Activated T-cell treated with anti-CD3 and anti-CD28 coated beads for 48 hours (primary cell): ENCODE data around the gene ADGRB2.
A peak's percentile ranks its signal among the peaks of the same experiment; 100 is the strongest.

Source experiments
- DNase-seq: peaks from one replicate; pipeline ENCODE4 v3.0.0-alpha.2; 2020; ENCODE audit warnings: low read depth

ADGRB2 gene

DNA sequence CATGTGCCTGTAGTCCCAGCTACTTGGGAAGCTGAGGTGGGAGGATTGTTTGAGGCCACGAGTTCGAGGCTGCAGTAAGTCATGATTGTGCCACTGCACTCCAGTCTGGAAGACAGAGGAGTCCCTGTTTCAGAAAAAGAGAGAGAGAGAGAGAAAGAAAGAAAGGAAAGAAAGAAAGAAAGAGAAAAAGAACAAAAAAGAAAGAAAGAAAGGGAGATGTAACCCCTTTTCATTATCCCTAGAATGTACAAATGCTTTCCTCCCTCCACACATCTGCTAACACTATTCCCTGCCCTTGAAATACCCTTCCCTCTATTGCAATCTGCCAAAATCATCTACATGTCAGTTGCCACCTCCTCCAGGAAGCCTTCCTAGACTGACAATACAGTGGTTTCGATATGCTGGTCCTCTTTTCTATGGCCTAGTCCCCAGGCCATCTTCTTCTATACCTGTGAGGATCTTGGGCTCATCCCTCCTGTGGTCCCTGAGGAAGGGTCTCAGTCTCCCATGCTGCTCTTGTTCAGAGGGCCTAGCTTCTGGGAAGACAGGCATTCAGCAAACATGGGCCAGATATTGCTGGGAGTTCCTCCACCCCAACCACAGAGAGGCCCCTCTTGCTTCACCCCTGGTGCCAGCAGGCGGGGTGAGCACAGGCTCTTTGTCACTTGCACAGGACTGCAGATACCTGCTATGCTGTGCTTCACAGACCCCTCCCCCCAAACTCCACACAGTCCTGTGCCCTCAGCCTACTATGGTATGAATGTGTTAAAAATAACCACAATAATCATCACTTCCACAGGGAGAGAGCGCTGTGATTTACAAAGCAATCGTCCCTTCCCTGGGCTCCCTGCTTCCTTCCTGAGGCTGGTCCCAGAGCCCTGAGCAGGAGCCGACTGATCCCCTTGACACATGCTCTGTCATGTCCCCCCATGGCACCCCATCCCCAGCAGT is 14.1 kb downstream of the ADGRB2 start:
- no peak for DNase-seq

DNA sequence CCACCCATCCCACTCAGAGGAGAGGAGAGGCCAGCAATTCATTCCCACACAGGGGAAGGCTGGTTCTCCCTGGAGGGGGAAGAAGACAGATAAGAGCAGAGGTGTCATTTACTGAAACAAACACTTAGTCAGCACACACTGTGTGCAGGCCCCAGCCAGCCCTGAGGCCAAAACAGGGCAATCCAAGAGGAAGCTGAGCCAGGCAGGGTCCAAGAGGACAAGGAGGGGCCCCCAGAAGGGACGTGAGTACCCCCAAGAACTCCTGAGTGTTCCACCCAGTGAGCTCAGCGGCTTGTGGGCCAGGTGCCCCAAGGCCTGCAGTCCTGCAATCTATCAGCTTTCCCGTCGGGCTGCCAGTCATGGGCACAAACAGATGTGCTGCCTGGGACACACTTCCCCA is 15.8 kb downstream of the ADGRB2 start:
- DNase-seq: no peak

- DNase-seq: no peak
Measured at GRCh38 chr1:31747304-31747703, 16.8 kb downstream of the ADGRB2 start.

DNA sequence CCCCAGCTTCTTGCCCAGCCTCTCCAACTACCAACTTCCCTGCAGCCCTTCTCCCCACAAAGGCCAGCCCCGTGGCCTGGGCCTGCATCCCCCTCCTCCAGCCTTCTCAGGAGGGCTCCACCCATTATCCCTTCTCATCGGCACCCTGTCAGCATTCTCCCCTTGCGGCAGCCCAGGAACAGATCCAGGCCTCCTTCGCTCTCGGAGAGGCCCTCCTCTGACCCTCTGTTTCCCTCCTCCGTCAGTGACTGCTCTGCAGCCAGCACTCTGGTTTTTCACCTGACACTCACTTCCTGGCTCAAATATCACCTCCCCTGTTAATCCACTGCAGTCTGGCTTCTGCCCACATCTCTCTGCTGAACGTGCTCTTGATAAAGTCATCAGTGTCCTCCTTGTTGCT is 17.5 kb downstream of the ADGRB2 start:
- DNase-seq: no peak

DNA sequence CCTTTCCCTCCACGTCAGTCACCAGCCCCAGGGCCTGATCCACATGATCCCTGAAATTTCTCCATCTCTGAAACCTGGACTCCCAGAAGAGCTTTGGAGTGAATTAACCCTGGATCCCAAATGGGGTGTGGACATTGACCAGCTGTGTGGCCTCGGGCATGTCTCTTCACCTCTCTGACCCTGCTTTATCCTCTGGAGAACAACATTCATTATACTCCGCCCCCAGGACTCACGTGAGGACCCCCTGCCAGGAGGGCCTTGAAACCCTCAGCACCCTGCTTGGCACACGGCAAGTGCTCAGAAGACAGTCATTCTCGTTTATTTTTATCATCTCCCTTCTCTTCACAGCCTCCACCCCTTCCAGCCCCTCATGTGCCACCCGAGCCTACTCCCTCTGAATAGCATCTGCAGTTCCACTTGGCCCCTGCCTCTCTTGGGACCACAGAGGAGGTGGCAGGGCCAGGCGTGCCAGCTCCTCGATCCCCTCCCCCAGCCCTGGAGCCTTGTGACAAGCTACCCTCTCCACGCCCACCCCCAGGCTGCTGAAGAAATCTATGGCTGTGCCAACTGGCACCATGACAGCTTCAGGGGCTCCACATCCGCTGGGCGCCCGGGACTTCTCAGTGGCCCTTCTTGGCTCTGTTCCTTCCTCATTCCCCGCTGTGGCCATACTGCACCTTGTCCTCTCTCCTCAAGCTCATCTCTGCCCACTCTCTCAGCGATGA is 18.0 kb downstream of the ADGRB2 start:
- no peak for DNase-seq

DNA sequence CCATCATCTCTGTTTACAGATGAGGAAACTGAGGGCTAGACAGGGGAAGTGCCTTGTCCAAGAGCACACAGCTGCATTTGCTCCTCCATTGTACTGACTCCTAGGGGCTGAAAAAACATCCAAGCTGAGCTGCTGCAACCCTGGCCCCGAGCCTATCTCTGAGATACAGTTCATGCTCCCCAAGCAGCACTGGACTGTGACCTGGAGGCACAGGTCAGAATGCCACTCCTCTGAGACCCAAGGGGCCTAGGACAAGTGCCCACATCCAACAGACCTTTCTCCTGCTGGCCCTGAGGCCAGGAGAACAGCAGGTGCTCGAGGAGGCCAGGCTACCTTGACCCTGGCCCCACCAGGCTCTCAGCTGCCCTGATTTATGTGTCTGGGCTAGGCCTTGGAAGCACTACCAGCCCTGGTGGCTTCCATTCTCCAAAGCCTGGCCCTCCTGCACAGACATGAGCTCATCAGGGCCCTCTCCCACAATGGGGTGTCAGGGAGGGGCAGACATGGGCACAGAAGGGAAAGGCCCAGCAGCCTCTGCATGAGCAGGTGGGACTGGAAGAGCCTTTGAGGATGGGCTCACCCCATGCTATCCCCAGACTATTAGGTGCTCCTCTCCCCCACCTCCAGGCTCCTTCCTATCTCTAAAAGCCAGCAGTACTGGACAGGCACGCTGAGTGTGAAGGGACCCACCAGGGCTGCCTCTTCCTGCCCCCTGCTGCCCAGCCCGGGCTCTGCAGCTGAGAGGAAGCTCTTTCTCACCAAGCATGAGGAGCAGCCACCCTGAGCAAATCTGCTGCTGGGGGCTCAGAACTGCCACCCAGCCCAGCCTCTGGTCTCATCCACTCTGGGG is 18.8 kb downstream of the ADGRB2 start:
- DNase-seq: peak; percentile 58

DNA sequence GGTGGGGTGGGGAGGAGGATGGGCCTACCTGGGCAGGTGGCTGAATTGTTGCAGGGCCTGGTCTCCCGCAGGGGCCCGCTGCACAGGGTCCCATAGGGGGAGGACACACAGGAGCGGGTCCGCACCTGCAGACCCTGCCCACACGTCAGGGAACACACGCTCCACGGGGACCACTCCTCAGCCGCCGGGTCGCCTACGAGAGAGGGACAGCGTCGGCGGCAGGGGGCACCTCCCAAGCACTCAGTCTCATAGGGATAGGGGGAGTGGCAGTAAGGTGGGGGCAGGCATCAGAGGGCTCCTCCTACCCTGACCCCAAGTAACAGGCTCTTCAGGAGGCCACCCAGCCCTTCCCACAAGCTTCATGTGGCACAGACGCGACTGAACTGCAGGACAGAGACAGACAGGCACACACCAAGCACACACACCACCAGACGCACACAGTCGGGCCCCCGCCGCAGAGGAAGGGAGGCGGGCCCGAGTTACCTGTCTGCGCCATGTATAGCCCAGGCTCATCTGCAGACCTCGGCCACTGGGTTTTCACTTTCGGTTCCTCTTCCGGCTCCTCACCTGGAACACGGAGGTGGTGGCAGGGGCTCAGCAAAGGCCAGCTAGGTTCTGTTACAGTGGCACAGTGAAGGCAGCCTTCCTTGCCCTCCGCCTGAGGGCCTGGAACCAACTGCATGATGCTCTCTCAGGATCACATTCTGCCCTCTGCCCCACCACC is 19.8 kb downstream of the ADGRB2 start:
- DNase-seq: no peak

- no peak for DNase-seq
Measured at GRCh38 chr1:31742462-31743212, 21.5 kb downstream of the ADGRB2 start.

DNA sequence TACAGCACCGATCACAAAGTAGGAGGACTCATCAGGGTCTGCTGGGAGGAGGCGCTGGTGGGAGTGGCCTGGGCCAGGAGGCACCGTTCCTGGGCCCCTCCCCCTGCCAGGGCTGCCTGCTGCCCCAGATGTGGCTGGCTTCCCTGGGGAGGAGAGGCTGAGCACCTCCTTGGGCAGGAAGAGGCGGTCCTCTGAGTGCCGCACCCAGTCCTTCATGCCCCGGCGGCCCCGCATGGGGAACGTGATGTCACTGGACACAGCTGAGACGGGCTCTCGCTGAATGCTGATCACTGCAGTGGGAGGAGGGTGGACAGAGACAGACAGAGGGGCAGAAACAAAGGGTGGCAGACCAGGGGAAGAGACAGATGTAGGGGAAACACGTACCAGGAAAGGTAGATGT is 24.8 kb downstream of the ADGRB2 start:
- peak; percentile 46 for DNase-seq

DNA sequence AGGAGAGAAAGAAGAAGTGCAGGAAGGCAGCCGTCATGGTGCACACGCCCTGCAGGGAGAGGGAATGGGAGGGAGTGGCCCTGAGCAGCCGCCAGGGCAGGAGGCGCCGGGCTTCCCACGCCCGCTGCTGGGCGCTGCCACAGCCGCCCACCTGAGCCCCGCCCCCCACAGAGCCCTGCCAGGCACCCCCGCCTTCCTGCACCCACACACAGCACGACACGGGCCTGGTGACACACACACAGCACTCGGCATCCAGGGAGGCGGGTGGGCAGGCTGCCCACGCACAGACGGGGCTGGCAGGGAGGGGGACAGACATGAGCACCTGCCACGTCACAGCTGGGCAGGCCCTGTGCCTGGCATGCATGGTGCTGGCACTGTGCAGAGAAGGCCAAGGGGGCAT is 27.5 kb downstream of the ADGRB2 start:
- DNase-seq: no peak

DNA sequence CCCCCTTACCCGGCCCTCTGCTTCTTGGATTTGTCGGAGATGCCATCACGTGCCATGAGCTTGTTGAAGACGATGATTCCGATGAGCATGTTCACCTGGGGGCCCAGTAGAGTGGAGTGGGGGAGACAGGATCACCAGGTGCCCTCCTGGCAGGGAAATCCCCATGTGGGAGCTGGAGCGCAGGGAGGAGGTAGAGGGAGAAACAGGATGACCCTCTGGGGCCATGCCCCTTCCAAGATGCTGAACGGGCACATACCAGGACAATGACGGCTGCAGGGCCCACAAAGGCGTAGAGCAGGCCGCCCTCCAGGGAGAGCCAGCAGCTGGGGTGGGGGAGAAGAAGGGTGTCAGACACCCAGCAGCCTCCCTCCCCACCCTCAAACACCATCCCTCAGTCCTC is 28.6 kb downstream of the ADGRB2 start:
- DNase-seq: no peak

DNA sequence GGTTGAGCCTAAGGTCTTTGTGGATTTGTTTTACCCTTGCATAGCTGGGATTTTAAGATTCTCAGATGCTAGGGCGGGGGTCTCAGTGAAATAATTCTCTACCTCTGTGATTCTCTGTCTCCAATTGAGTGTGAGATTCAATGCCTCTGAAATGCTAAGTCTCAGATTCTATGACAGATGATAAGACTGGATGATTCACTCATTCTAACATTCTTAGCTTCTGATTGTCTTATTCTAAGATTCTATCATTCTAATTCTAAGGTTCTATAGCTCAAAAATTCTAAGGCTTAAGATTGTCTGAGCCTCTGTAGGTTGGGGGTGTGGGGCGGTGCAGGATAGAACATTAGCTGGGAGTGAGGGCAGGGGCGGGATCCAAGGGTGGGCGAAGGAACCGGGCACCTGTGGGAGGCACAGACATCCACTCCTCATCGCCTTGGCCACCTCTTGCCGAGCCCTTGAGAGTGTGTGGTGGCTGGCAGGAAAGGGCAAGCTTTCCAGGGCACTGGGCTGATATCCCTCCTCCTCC is 29.5 kb downstream of the ADGRB2 start:
- DNase-seq: no peak

DNA sequence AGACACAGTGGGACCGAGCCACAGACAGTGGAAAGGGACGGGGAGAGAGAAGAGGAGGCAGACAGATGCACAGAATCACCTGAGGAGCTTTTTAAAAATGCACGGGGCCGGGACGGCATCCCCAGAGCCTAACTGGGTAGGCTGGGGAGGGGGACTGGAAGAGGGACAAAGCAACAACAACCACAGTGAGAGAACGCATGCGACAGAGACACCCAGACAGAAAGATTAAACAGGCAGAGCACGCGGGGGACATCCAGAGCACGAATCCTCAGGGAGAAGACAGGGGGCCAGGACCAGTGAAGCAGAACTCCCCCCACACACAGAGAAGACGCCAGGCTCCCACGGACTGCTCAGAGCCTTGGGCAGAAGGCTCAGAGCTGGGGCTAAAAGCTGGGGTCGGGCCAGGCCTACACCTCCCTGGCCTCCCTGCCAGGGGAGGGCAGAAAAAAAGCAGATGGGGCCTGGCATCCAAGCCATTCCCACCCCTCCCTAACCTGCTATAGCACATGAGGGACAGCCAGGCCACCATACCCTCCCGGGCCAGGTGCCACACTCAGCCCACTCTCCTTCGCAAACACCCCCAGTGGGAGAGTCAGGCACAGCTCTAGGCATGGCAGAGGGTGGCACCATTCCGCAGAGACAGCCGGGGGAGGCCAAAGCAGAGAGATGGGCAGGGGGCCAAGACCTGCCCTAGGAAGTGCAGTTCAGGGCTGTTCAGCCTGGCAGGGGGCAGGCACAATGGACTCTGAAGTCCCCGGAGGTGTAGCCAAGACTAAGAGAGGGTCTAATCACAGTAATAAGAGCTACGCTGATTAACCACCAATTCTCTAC is 30.5 kb downstream of the ADGRB2 start:
- DNase-seq: no peak

DNA sequence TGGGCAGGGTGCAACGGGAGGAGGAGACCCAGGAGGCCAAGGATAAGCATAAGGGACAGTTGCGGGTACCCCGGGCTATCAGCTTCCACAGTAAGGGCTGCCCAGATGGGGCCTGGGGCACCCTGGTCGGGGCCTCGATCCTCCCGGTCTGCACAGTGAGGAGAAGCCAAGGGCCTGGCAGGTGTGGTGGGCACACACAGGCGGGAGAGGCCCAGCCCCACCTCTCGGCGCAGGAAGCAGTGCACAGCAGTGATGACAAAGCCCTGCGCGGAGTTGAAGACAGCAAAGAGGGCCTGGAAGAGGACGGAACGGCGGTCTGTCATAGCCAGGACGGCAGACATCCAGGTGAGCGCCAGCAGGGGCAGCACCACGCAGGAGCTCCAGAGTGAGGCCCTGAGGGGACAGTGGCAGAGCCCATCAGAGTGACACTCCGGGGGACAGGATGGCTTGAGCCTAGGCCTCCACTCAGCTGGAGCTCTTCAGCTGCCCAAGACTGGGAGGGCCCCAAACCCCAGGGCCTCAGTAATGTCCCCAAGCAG is 31.3 kb downstream of the ADGRB2 start:
- no peak for DNase-seq

DNA sequence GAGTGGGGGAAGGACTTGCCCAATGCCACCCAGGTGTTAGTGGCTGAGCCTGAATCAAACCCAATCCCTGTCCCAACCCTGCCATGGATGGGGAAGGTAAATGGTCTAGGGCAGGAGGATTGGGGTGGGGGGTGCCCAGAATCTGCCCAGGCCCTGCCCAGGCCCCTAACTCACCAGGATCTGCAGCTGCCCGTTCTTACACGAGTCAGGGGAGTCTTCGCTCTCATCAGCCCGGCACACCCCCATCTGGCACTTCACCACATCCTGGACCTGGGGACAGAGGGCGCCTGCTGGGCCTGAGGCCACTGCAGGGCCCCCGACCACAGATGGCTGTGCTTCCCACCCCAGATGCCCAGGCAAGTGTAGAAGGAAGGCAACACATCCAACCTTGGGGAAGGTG is 31.8 kb downstream of the ADGRB2 start:
- DNase-seq: no peak

DNA sequence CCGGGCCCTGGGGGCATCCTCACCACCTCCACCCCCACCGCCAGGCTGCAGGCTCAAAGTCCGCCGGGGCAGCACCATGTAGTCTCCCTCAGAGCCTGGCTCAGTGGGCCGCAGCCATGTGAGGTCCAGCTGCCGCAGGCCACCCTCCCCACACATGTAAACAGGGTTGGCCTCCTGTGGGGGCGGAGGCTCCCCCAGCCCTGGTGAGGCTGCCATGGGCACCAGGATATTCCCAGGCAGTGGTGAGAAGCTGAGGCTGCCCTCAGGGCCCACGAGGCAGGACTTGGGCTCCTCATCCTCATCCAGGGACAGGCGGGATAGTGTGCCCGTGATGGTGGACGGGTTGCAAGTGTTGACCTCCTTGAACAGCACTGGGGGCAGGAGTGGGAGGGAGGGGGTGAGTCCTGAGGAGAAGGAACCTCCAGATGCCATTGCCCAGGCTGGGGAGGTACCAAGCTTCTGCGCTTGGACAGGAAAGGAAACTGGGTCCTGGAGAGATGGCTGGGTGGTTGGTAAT is 33.0 kb downstream of the ADGRB2 start:
- DNase-seq: no peak

DNA sequence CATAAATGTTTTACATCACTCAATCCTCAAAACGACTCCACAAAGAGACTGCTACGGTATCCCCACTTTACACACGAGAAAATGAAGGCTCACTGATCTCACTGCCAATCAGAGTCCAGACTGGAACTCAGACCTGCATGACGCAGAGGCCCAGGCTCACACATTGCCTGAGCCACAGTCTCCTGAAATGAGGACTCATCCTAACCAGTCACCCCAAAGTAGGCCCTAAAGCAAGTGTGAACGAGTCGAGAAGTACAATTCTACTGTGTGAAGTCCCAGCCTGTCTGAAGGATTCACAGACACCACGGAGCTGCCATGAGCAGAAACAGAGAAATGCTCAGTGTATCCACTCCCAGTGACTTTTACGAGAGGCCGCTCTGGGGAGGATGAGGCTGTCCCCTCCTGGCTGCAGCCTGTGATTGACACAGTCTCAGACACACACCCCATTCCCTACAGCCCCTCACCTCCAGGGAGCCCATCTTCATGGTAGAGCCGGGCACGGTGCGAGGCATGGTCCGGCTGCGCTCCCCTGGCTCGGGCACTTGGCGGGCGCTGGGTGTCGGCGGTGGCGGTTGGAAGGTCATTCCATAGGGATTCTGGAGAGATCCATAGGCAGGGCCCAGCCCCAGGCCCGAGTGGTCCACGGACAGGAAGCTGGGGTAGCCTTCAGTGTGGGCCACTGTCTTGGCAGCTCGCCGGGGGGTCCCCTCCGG is 33.6 kb downstream of the ADGRB2 start:
- no peak for DNase-seq

- DNase-seq: no peak
Measured at GRCh38 chr1:31727849-31728248, 36.3 kb downstream of the ADGRB2 start.

GRCh38 chr1:31727195-31727594 is 36.9 kb downstream of the ADGRB2 start:
- DNase-seq: no peak
